HEK293 (cell line): Measurements from ENCODE around the gene KLHL22.

Experiments
- CTCF ChIA-PET: fragments of 350-600 bp; formaldehyde crosslinking; extraction: SDS; loops from one replicate; lab custom pipeline; 2021; ENCODE audit warnings: antibody characterized with exemption; lab: Yijun Ruan, JAX
- POLR2A ChIA-PET: fragments of 300-600 bp; formaldehyde crosslinking; extraction: SDS; loops from one replicate; lab custom pipeline; 2020; ENCODE audit warnings: antibody characterized with exemption, inconsistent platforms; lab: Yijun Ruan, JAX
- H3K27ac ChIP-seq: fragments of 200-500 bp; sonication (Bioruptor generic); 2 replicates; pipeline ENCODE4 v1.5.1; 2014; ENCODE audit warnings: low read depth, low read length, control low read depth, inconsistent platforms; ENCODE audit errors: extremely low read depth
- H3K36me3 ChIP-seq, 2 experiments: fragments of 200-500 bp in 1 of 2; sonication (Bioruptor generic) in 1 of 2; 1 replicate in 1 of 2; 2 replicates in 1 of 2; pipeline ENCODE4 v1.5.1; 2014 to 2017; ENCODE audit warnings: inconsistent platforms in 2 of 2, low read length in 2 of 2; ENCODE audit not compliant: control insufficient read depth in 2 of 2, insufficient read depth in 1 of 2
- H3K4me1 ChIP-seq: fragments of 200-500 bp; sonication (Bioruptor generic); 2 replicates; pipeline ENCODE4 v1.5.1; 2014; ENCODE audit warnings: mild to moderate bottlenecking, low read length, inconsistent platforms; ENCODE audit not compliant: control insufficient read depth, insufficient read depth
- H3K4me3 ChIP-seq: 2 replicates; pipeline ENCODE4 v1.5.1; 2011; ENCODE audit warnings: low read depth, mild to moderate bottlenecking, control low read depth, low read length, moderate library complexity
- H3K9me3 ChIP-seq: fragments of 200-500 bp; sonication (Bioruptor generic); 2 replicates; pipeline ENCODE4 v1.5.1; 2014; ENCODE audit warnings: low read depth, low read length, inconsistent platforms; ENCODE audit not compliant: control insufficient read depth, insufficient read depth
- GLI4 ChIP-seq: fragments of 450-650 bp; formaldehyde crosslinking; IDR thresholded peaks from 2 replicates; pipeline ENCODE4 v1.5.1; 2016; ENCODE audit warnings: missing biosample characterization, missing genetic modification characterization
- KLF10 ChIP-seq: fragments of 450-650 bp; IDR thresholded peaks from 2 replicates; pipeline ENCODE4 v1.5.1; 2018; ENCODE audit warnings: missing biosample characterization, mild to moderate bottlenecking, missing genetic modification characterization
- KLF9 ChIP-seq: fragments of 450-650 bp; formaldehyde crosslinking; IDR thresholded peaks from 2 replicates; pipeline ENCODE4 v1.5.1; 2016; ENCODE audit warnings: missing biosample characterization, missing genetic modification characterization, low read depth
- MZF1 ChIP-seq: fragments of 450-650 bp; formaldehyde crosslinking; IDR thresholded peaks from 2 replicates; pipeline ENCODE4 v1.5.1; 2017; ENCODE audit warnings: missing biosample characterization, missing genetic modification characterization, borderline replicate concordance
- SP2 ChIP-seq: fragments of 450-650 bp; formaldehyde crosslinking; IDR thresholded peaks from 2 replicates; pipeline ENCODE4 v1.5.1; 2016; ENCODE audit warnings: missing biosample characterization, missing genetic modification characterization
- SP7 ChIP-seq: fragments of 450-650 bp; formaldehyde crosslinking; IDR thresholded peaks from 2 replicates; pipeline ENCODE4 v1.5.1; 2016; ENCODE audit warnings: missing biosample characterization, missing genetic modification characterization
- ZBTB21 ChIP-seq: fragments of 450-650 bp; formaldehyde crosslinking; IDR thresholded peaks from 2 replicates; pipeline ENCODE4 v1.5.1; 2017; ENCODE audit warnings: missing biosample characterization, missing genetic modification characterization
- ZBTB48 ChIP-seq: fragments of 450-650 bp; formaldehyde crosslinking; IDR thresholded peaks from 2 replicates; pipeline ENCODE4 v1.5.1; 2016; ENCODE audit warnings: missing biosample characterization, missing genetic modification characterization
- ZBTB8A ChIP-seq: fragments of 450-650 bp; formaldehyde crosslinking; IDR thresholded peaks from 2 replicates; pipeline ENCODE4 v1.5.1; 2016; ENCODE audit warnings: missing biosample characterization, missing genetic modification characterization
- ZEB2 ChIP-seq: fragments of 450-650 bp; formaldehyde crosslinking; IDR thresholded peaks from 2 replicates; pipeline ENCODE4 v1.5.1; 2016; ENCODE audit warnings: missing biosample characterization, missing genetic modification characterization
- ZNF157 ChIP-seq: fragments of 450-650 bp; formaldehyde crosslinking; IDR thresholded peaks from 2 replicates; pipeline ENCODE4 v1.5.1; 2016; ENCODE audit warnings: missing biosample characterization, missing genetic modification characterization
- ZNF16 ChIP-seq: fragments of 450-650 bp; formaldehyde crosslinking; IDR thresholded peaks from 2 replicates; pipeline ENCODE4 v1.5.1; 2016; ENCODE audit warnings: low read depth, missing biosample characterization, missing genetic modification characterization
- ZNF2 ChIP-seq: fragments of 450-650 bp; formaldehyde crosslinking; IDR thresholded peaks from 2 replicates; pipeline ENCODE4 v1.5.1; 2016; ENCODE audit warnings: missing biosample characterization, missing genetic modification characterization
- ZNF202 ChIP-seq: fragments of 450-650 bp; formaldehyde crosslinking; IDR thresholded peaks from 2 replicates; pipeline ENCODE4 v1.5.1; 2016; ENCODE audit warnings: missing biosample characterization, missing genetic modification characterization, borderline replicate concordance
- ZNF239 ChIP-seq: fragments of 450-650 bp; formaldehyde crosslinking; IDR thresholded peaks from 2 replicates; pipeline ENCODE4 v1.5.1; 2016; ENCODE audit warnings: missing biosample characterization, missing genetic modification characterization
- ZNF433 ChIP-seq: fragments of 450-650 bp; formaldehyde crosslinking; IDR thresholded peaks from 2 replicates; pipeline ENCODE4 v1.5.1; 2016; ENCODE audit warnings: missing biosample characterization, missing genetic modification characterization, low read depth
- ZNF501 ChIP-seq: fragments of 450-650 bp; formaldehyde crosslinking; IDR thresholded peaks from 2 replicates; pipeline ENCODE4 v1.5.1; 2016; ENCODE audit warnings: missing biosample characterization, missing genetic modification characterization
- ZNF549 ChIP-seq: fragments of 450-650 bp; IDR thresholded peaks from 2 replicates; pipeline ENCODE4 v1.5.1; 2018; ENCODE audit warnings: missing biosample characterization, missing genetic modification characterization, mild to moderate bottlenecking, inconsistent platforms, moderate library complexity
- ZNF610 ChIP-seq: fragments of 450-650 bp; formaldehyde crosslinking; IDR thresholded peaks from 2 replicates; pipeline ENCODE4 v1.5.1; 2016; ENCODE audit warnings: missing biosample characterization, missing genetic modification characterization, borderline replicate concordance
- ZNF654 ChIP-seq: fragments of 450-650 bp; formaldehyde crosslinking; IDR thresholded peaks from 2 replicates; pipeline ENCODE4 v1.5.1; 2016; ENCODE audit warnings: low read depth, missing biosample characterization, missing genetic modification characterization
- ZNF670 ChIP-seq: fragments of 450-650 bp; formaldehyde crosslinking; IDR thresholded peaks from 2 replicates; pipeline ENCODE4 v1.5.1; 2016; ENCODE audit warnings: missing biosample characterization, missing genetic modification characterization, low read depth
- ZNF76 ChIP-seq: fragments of 450-650 bp; formaldehyde crosslinking; IDR thresholded peaks from 2 replicates; pipeline ENCODE4; 2016; ENCODE audit warnings: low read depth, missing biosample characterization, missing genetic modification characterization, borderline replicate concordance
- ZNF837 ChIP-seq: fragments of 450-650 bp; formaldehyde crosslinking; IDR thresholded peaks from 2 replicates; pipeline ENCODE4 v1.5.1; 2016; ENCODE audit warnings: missing biosample characterization, missing genetic modification characterization
- TF ChIP-seq, protein P1 (sequence below): fragments of 450-650 bp; formaldehyde crosslinking; IDR thresholded peaks from 2 replicates; pipeline ENCODE4 v1.5.1; 2016; ENCODE audit warnings: missing biosample characterization, missing genetic modification characterization
- TF ChIP-seq, protein P2 (sequence below): fragments of 450-650 bp; formaldehyde crosslinking; IDR thresholded peaks from 2 replicates; pipeline ENCODE4 v1.5.1; 2016; ENCODE audit warnings: missing biosample characterization, missing genetic modification characterization
- TF ChIP-seq, protein P3 (sequence below): fragments of 450-650 bp; formaldehyde crosslinking; IDR thresholded peaks from 2 replicates; pipeline ENCODE4 v1.5.1; 2016; ENCODE audit warnings: missing biosample characterization, missing genetic modification characterization

Gene KLHL22

DNA sequence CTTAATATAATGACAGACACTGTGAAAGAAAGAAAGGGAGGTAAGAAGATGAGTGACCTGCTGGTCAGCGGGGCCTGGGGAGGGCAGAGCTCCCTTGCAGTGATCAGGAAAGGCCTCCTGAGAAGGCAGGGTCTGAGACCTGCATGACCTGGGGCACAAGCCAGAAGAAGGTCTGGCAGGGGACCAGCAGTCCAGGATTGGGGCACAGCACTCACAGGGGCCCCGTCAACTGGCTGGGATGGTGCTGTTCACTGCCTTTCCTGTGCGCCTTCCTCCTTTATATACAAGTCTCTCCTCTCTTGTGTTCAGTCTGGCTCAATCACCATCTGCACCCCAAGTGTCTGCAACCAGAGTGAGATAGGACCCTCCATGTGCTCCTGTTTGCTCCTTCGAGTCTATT lies 35.7 kb downstream of the KLHL22 start:
- Histone ChIP-seq H3K4me3 (no peak overlapping the region), H3K36me3 (peaks cover 0 to 81% of the 10 kb centered on the region in 2 experiments; a peak in 2 of 3 replicates), H3K9me3 (no peaks in the 10 kb centered on the region), H3K4me1 (no peaks in the 10 kb centered on the region), H3K27ac (no peak overlapping the region)
- ChIA-PET POLR2A (no interaction called here), CTCF (interaction anchor here (3.1 kb wide), 1 partner anchor 42 kb away, joined by 24 read pairs; no protein-coding TSS in a partner anchor)
- TF ChIP-seq, protein P1, sequence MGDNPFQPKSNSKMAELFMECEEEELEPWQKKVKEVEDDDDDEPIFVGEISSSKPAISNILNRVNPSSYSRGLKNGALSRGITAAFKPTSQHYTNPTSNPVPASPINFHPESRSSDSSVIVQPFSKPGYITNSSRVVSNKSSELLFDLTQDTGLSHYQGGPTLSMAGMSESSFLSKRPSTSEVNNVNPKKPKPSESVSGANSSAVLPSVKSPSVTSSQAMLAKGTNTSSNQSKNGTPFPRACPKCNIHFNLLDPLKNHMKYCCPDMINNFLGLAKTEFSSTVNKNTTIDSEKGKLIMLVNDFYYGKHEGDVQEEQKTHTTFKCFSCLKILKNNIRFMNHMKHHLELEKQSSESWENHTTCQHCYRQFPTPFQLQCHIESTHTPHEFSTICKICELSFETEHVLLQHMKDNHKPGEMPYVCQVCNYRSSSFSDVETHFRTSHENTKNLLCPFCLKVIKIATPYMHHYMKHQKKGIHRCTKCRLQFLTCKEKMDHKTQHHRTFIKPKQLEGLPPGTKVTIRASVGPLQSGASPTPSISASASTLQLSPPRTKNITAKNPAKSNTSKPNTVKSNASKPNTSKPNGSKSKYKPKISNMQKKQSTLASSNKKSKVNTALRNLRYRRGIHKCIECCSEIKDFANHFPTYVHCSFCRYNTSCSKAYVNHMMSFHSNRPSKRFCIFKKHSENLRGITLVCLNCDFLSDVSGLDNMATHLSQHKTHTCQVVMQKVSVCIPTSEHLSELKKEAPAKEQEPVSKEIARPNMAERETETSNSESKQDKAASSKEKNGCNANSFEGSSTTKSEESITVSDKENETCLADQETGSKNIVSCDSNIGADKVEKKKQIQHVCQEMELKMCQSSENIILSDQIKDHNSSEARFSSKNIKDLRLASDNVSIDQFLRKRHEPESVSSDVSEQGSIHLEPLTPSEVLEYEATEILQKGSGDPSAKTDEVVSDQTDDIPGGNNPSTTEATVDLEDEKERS (tag by site-specific recombination), result no peak
- TF ChIP-seq ZEB2 (tag by site-specific recombination), result no peak
- no peak for TF ChIP-seq ZNF16 (tag by site-specific recombination)
- no peak for TF ChIP-seq MZF1 (tag by site-specific recombination)
- no peak for TF ChIP-seq KLF9
- TF ChIP-seq SP7, result no peak
- no peak for TF ChIP-seq ZNF610 (tag by site-specific recombination)
- no peak for TF ChIP-seq ZBTB8A (tag by site-specific recombination)
- TF ChIP-seq ZNF2, result no peak
- TF ChIP-seq ZBTB21 (tag by site-specific recombination), result no peak
- TF ChIP-seq ZNF654, result no peak

DNA sequence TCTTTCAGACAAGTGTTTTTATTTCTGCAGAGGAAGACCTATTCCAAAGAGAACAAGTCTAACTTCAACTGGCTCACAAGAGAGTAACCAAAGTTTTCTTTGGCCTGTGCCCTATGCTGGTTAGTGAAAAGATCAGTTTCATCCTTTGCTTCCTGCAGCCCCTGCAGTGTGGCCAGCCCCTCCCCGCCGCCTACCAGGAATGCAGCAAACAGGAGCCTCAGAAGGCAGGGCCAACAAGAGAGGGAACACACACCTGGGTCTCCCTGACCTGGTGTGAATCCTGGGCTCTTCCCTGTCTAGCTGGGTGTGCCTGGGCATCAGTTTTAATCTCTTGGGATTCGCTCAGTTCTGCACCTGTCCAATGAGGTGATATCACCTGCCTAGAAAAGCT lies 36.4 kb downstream of the KLHL22 start:
- H3K9me3 ChIP-seq, result no peaks in the 10 kb centered on the region
- TF ChIP-seq ZNF670 (tag by site-specific recombination) (no peak), ZBTB48 (tag by site-specific recombination) (no peak), ZNF76 (tag by site-specific recombination) (no peak), ZNF157 (tag by site-specific recombination) (no peak), KLF10 (no peak), GLI4 (tag by site-specific recombination) (no peak), ZNF433 (tag by site-specific recombination) (no peak), ZNF549 (tag by site-specific recombination) (no peak), ZNF501 (no peak), SP2 (tag by site-specific recombination) (no peak), ZNF837 (tag by site-specific recombination) (no peak), ZNF239 (tag by site-specific recombination) (no peak), ZNF202 (tag by site-specific recombination) (no peak)
- TF ChIP-seq, protein P2, sequence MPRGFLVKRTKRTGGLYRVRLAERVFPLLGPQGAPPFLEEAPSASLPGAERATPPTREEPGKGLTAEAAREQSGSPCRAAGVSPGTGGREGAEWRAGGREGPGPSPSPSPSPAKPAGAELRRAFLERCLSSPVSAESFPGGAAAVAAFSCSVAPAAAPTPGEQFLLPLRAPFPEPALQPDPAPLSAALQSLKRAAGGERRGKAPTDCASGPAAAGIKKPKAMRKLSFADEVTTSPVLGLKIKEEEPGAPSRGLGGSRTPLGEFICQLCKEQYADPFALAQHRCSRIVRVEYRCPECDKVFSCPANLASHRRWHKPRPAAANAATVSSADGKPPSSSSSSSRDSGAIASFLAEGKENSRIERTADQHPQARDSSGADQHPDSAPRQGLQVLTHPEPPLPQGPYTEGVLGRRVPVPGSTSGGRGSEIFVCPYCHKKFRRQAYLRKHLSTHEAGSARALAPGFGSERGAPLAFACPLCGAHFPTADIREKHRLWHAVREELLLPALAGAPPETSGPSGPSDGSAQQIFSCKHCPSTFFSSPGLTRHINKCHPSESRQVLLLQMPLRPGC, result no peak
- TF ChIP-seq, protein P3, sequence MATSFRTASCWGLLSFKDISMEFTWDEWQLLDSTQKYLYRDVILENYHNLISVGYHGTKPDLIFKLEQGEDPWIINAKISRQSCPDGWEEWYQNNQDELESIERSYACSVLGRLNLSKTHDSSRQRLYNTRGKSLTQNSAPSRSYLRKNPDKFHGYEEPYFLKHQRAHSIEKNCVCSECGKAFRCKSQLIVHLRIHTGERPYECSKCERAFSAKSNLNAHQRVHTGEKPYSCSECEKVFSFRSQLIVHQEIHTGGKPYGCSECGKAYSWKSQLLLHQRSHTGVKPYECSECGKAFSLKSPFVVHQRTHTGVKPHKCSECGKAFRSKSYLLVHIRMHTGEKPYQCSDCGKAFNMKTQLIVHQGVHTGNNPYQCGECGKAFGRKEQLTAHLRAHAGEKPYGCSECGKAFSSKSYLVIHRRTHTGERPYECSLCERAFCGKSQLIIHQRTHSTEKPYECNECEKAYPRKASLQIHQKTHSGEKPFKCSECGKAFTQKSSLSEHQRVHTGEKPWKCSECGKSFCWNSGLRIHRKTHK, result no peak
- no peak overlapping the region for H3K27ac ChIP-seq
- H3K4me3 ChIP-seq, result no peak overlapping the region
- peaks cover 0 to 81% of the 10 kb centered on the region in 2 experiments; a peak in 2 of 3 replicates for H3K36me3 ChIP-seq
- ChIA-PET CTCF (interaction anchor here (3.1 kb wide), 1 partner anchor 41 kb away, joined by 24 read pairs; no protein-coding TSS in a partner anchor), POLR2A (no interaction called here)
- no peaks in the 10 kb centered on the region for H3K4me1 ChIP-seq
